ENCODE data around the gene ENTREP1. TPM values are rescaled to one million over a fixed set of nuclear protein-coding genes. Genes with fewer than 3 reads are reported as not detected.

The ENTREP1 gene
- total RNA-seq, 4 donors from 2014 or later, result 1.5 to 9.2 (median 3.2) TPM

DNA sequence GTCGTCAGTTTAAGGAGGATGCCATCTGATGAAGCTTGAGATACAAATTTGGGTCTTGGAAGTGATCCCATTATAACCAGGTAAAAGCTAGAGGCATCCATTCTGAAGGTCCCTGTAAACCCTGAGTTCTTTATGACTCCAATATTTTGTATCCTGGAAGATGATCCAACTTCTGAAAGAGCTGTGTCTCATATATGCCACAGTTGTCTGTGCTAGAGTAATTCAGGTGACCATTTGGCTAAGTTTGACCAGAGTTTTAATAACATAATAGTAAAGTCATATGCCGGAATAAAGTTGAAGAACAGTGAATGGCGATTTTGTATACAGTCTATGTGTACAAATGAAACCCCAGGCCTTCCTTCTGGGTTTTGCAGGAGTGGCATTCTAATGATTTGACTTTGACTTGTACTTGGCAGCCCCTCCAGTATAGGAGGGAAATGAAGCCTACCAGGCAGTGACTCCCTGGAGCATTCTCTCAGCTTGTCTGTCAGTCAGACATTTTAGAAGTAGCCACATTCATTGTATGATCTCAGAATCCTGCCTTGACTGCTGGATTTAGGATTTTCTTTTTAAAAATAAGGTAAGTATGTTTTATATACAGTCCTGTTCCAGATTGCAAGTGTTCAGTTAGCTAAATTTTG is 39.6 kb downstream of the ENTREP1 start:
- Histone ChIP-seq H3K36me3 (no peaks in the 10 kb centered on the region), H3K4me3 (no peak overlapping the region), H3K27ac (no peak overlapping the region), H3K27me3 (no peaks in the 10 kb centered on the region), H3K9me3 (no peaks in the 10 kb centered on the region), H3K4me1 (no peaks in the 10 kb centered on the region)
- intact Hi-C loops (cut with DNase I), result no loop called here
- DNase-seq, result no peak
- WGBS, 2 donors, result 75 to 93% methylated on average over 3 of the region's 3 CpGs
- TF ChIP-seq CTCF (IDR thresholded peaks at IDR 0.05) (no peak), POLR2A (IDR thresholded peaks at IDR 0.05) (no peak)

GRCh38 chr9:69370430-69370829 is 45.4 kb downstream of the ENTREP1 start:
- Histone ChIP-seq H3K27me3 (no peaks in the 10 kb centered on the region), H3K4me1 (peaks cover 0 to 11% (median 2%) of the 10 kb centered on the region in 3 donors), H3K36me3 (no peaks in the 10 kb centered on the region), H3K4me3 (no peak overlapping the region), H3K27ac (no peak overlapping the region), H3K9me3 (no peaks in the 10 kb centered on the region)
- intact Hi-C loops (cut with DNase I), result no loop called here
- WGBS, 2 donors, result 20 to 34% methylated on average over 2 of the region's 2 CpGs
- TF ChIP-seq CTCF (IDR thresholded peaks at IDR 0.05), result no peak
- no peak for TF ChIP-seq POLR2A (IDR thresholded peaks at IDR 0.05)
- DNase-seq, result no peak

DNA sequence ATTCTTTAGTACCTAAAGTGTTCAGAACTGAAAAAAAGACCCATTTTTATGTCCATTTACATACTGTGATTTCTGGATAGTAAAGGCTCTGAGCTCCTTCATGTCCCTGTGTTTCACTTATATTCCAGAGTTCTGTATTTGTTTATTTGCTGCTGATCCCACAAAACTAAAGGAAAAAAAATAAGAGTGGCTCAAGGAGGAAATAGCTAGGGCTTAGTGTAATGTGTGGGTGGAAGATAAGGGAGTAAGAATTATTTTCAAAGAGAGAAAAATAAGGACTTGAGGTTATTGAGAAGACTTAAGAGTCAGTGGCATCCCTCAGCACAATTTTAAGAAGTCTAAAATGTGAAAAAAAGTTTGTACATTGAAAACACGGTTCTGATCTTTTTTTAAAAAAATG is 46.0 kb downstream of the ENTREP1 start:
- Histone ChIP-seq H3K4me1 (peaks cover 0 to 11% (median 2%) of the 10 kb centered on the region in 3 donors), H3K4me3 (no peak overlapping the region), H3K27me3 (no peaks in the 10 kb centered on the region), H3K9me3 (no peaks in the 10 kb centered on the region), H3K27ac (no peak overlapping the region), H3K36me3 (no peaks in the 10 kb centered on the region)
- TF ChIP-seq POLR2A (IDR thresholded peaks at IDR 0.05) (no peak), CTCF (IDR thresholded peaks at IDR 0.05) (no peak)
- intact Hi-C loops (cut with DNase I), result no loop called here
- no peak for DNase-seq
- 19 to 24% methylated on average over 1 of the region's 1 CpG for WGBS, 2 donors

DNA sequence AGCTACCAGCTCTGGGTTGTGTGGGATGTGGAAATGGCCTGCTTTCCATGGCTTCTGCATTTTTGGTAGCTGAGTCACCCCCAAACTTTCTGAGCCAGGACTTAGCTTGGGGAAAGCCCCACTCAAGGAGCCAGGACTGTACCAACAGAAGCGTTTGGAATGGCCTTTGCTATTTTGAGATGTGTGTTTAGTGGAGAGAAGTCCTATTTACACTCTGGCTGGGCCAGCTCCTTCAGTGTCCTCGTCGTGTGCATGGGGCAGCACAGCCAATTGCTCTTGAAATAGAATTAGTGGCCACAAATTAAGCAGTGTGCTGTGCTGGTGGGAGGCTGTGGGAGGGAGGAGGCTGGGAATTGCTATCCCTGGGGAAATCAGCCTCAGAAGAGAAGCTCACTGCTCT is 51.6 kb downstream of the ENTREP1 start:
- H3K27ac ChIP-seq, result no peak overlapping the region
- WGBS, 2 donors, result 16 to 24% methylated on average over 3 of the region's 3 CpGs
- H3K27me3 ChIP-seq, result no peaks in the 10 kb centered on the region
- no peak for DNase-seq
- no peaks in the 10 kb centered on the region for H3K9me3 ChIP-seq
- TF ChIP-seq POLR2A (IDR thresholded peaks at IDR 0.05), result no peak
- no peak for TF ChIP-seq CTCF (IDR thresholded peaks at IDR 0.05)
- no peak overlapping the region for H3K4me3 ChIP-seq
- intact Hi-C loops (cut with DNase I), result no loop called here
- peaks cover 0 to 7% (median 0%) of the 10 kb centered on the region in 3 donors for H3K36me3 ChIP-seq
- peaks cover 0 to 34% (median 14%) of the 10 kb centered on the region in 3 donors for H3K4me1 ChIP-seq

GRCh38 chr9:69377291-69377690 is 52.3 kb downstream of the ENTREP1 start:
- Histone ChIP-seq H3K4me1 (peaks cover 0 to 34% (median 14%) of the 10 kb centered on the region in 3 donors), H3K27me3 (no peaks in the 10 kb centered on the region), H3K4me3 (no peak overlapping the region), H3K9me3 (no peaks in the 10 kb centered on the region), H3K27ac (no peak overlapping the region), H3K36me3 (peaks cover 0 to 7% (median 0%) of the 10 kb centered on the region in 3 donors)
- intact Hi-C loops (cut with DNase I), result no loop called here
- 94% methylated on average over 13 of the region's 13 CpGs for WGBS, 2 donors
- no peak for DNase-seq
- no peak for TF ChIP-seq CTCF (IDR thresholded peaks at IDR 0.05)
